Transverse colon (tissue), 4 donors: ENCODE data around the gene PEX10.

Source experiments
- POLR2A ChIP-seq: fragments of 450-650 bp; IDR thresholded peaks from one replicate; pipeline ENCODE4 v1.6.1; 2016; ENCODE audit warnings: antibody characterized with exemption, mild to moderate bottlenecking, moderate library complexity
- POLR2AphosphoS5 ChIP-seq, 3 donors: sonication (generic); formaldehyde crosslinking; IDR thresholded peaks; one replicate each; pipeline ENCODE4 v1.6.1; 2016; ENCODE audit warnings: antibody characterized with exemption in 3 of 3
- TF ChIP-seq, protein P1 (sequence below), 5 experiments: fragments of 200-600 bp in 3 of 5; fragments of 450-650 bp in 2 of 5; sonication (generic) in 3 of 5; IDR thresholded peaks; 1 replicate in 2 of 5; 2 replicates in 3 of 5; pipeline ENCODE4 v1.5.1; 2016 to 2017; ENCODE audit warnings: antibody characterized with exemption in 5 of 5, inconsistent platforms in 3 of 5, mild to moderate bottlenecking in 2 of 5, moderate library complexity in 1 of 5

DNA sequence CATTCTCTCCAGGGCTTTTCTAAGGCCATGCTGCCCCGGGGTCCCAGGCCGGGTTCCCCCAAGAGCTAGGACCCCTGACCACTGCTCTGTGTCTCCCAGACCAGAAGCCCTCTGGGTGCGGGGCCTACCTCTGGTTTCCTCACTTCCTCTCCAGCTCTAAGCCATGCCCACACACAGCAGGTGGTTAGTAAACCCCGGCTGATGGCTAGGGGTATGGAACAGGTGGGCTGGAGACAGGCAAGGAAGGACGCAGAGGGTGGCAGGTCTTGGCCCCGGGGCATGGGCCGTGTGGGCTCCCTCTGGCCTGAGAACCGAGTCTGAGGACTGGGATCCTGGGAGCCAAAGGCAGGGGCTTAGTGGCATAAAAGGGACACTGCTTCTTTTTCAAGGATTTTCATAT lies 47.8 kb upstream of the PEX10 start:
- no peak for TF ChIP-seq POLR2AphosphoS5 (IDR thresholded peaks at IDR 0.05)
- TF ChIP-seq, protein P1, sequence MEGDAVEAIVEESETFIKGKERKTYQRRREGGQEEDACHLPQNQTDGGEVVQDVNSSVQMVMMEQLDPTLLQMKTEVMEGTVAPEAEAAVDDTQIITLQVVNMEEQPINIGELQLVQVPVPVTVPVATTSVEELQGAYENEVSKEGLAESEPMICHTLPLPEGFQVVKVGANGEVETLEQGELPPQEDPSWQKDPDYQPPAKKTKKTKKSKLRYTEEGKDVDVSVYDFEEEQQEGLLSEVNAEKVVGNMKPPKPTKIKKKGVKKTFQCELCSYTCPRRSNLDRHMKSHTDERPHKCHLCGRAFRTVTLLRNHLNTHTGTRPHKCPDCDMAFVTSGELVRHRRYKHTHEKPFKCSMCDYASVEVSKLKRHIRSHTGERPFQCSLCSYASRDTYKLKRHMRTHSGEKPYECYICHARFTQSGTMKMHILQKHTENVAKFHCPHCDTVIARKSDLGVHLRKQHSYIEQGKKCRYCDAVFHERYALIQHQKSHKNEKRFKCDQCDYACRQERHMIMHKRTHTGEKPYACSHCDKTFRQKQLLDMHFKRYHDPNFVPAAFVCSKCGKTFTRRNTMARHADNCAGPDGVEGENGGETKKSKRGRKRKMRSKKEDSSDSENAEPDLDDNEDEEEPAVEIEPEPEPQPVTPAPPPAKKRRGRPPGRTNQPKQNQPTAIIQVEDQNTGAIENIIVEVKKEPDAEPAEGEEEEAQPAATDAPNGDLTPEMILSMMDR (IDR thresholded peaks at IDR 0.05) = no peak
- TF ChIP-seq POLR2A = no peak
